Measurements from ENCODE around the gene SELP. TPM values are rescaled to one million over a fixed set of nuclear protein-coding genes. Genes with fewer than 3 reads are reported as not detected.
"Not testable (repeated sequence)": the region's sequence is repeated elsewhere in the genome, so short reads cannot be mapped to it uniquely, and the experiment has no call there.

SELP gene
- 7.0 TPM for total RNA-seq

- DNase-seq (ENCODE audit: low read depth in 2 of 3, low spot score in 2 of 3), result no peak
Observed at GRCh38 chr1:169630006-169630405, at the start of gene SELP. Gene SELP, minus strand, starts transcription at chr1:169630124. Its CDS starts 50 bp downstream, at chr1:169630074.

- DNase-seq (ENCODE audit: low read depth in 2 of 3, low spot score in 2 of 3), result no peak
Observed at GRCh38 chr1:169679692-169680091, 49.8 kb upstream of the SELP start.

DNA sequence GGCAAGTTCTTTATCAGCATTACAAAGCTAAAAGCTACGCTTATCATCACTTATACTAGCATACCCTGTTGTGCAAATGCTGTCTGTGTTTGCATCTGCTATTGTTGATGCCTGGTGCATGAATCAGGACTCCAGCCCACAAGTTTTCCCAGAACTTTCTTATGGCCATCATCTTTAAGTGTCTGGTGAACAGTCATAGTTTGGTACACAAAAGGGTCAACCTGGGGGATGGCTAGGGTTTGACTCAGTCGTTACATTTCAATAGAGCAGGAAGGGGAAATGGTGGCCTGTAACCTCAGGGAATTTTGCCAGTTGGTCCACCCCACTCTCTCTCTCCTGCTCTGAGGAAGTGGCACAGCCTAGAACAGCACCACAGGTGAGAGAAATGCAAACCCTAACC is 46.1 kb upstream of the SELP start:
- no peak for DNase-seq (ENCODE audit: low read depth in 2 of 3, low spot score in 2 of 3)

- DNase-seq (ENCODE audit: low read depth in 2 of 3, low spot score in 2 of 3), result no peak
Observed at GRCh38 chr1:169670836-169671235, 40.9 kb upstream of the SELP start.

DNA sequence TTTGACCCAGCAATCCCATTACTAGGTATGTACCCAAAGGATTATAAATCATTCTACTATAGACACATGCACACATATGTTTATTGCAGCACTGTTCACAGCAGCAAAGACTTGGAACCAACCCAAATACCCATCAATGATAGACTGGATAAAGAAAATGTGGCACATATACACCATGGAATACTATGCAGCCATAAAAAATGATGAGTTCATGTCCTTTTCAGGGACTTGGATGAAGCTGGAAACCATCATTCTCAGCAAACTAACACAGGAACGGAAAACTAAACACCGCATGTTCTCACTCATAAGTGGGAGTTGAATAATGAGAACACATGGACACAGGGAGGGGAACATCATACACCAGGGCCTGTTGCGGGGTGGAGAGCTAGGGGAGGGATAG is 40.3 kb upstream of the SELP start:
- DNase-seq (ENCODE audit: low read depth in 2 of 3, low spot score in 2 of 3), result not testable (repeated sequence)

GRCh38 chr1:169667699-169668596 is 38.0 kb upstream of the SELP start:
- DNase-seq (ENCODE audit: low read depth in 2 of 3, low spot score in 2 of 3), result peak in 1 of 3 donors; percentile 60

- peak in 1 of 3 donors; percentile 50 for DNase-seq (ENCODE audit: low read depth in 2 of 3, low spot score in 2 of 3)
Observed at GRCh38 chr1:169667227-169667639, 37.3 kb upstream of the SELP start.

- not testable (repeated sequence) for DNase-seq (ENCODE audit: low read depth in 2 of 3, low spot score in 2 of 3)
Observed at GRCh38 chr1:169662680-169663079, 32.8 kb upstream of the SELP start.

- DNase-seq (ENCODE audit: low read depth in 2 of 3, low spot score in 2 of 3), result not testable (repeated sequence)
Observed at GRCh38 chr1:169661066-169661465, 31.1 kb upstream of the SELP start.

DNA sequence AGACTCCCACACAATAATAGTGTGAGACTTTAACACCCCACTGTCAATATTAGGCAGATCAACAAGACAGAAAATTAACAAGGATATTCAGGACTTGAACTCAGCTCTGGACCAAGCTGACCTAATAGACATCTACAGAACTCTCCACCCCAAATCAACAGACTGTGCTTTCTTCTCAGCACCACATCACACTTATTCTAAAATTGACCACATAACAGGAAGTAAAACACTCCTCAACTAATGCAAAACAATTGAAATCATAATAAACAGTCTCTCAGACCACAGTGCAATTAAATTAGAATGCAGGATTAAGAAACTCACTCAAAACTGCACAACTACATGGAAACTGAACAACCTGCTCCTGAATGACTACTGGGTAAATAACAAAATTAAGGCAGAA is 28.9 kb upstream of the SELP start:
- DNase-seq (ENCODE audit: low read depth in 2 of 3, low spot score in 2 of 3), result not testable (repeated sequence)

DNA sequence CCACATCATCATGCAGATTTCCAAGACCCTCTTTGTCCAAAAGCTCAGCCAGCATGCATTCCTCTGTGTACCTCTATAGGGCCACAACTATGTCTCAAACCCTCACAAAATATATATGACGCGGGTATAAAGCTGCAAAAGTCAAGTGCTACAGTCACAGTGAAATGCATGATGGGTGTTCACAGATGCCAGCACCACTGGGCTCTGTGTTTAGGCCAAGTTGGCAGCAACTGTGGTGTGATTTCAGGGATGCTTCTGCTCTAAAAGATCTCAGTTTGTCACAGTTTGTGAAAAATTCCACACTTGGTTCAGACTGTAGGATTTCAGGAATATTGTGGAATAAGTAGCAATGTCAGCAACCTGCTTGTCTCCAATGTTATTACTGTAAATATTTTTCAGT is 23.9 kb upstream of the SELP start:
- DNase-seq (ENCODE audit: low read depth in 2 of 3, low spot score in 2 of 3), result no peak

- no peak for DNase-seq (ENCODE audit: low read depth in 2 of 3, low spot score in 2 of 3)
Observed at GRCh38 chr1:169651035-169651434, 21.1 kb upstream of the SELP start.

DNA sequence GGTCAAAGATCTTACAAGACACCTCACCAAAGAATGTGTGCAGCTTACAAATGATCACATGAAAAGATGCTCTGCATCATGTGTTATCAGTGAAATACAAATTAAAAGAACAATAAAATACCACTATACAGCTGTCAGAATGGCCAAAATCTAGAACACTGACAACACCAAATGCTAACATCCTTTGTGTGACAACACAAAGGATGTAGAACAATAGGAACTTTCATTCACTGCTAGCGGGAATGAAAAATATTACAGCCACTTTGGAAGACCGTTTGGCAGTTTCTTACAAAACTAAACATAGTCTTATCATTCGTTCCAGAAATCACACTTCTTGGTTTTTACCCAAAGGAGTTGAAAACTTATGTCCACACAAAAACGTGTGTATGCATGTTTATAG is 20.6 kb upstream of the SELP start:
- no peak for DNase-seq (ENCODE audit: low read depth in 2 of 3, low spot score in 2 of 3)

GRCh38 chr1:169648709-169649108 is 18.8 kb upstream of the SELP start:
- no peak for DNase-seq (ENCODE audit: low read depth in 2 of 3, low spot score in 2 of 3)

- no peak for DNase-seq (ENCODE audit: low read depth in 2 of 3, low spot score in 2 of 3)
Observed at GRCh38 chr1:169648187-169648586, 18.3 kb upstream of the SELP start.

- DNase-seq (ENCODE audit: low read depth in 2 of 3, low spot score in 2 of 3), result no peak
Observed at GRCh38 chr1:169647512-169647911, 17.6 kb upstream of the SELP start.

DNA sequence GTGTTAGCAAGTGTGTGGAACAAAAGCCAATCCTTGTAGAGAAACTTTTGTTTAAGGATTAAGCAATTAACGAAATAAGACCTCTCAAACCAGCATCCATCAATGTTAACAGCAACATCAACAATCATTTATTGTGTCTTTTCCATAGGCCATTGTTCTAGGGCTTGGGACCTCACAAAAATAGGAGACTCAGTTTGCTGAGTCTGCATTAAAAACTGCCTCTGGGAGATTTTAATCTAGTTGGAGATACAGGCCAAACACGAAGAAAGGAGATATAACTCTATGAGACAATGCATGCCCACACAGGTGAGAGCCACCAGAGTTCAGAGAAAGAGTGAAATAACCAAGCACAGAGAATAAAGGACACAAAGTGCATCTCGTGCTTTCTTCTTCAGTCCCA is 14.4 kb upstream of the SELP start:
- DNase-seq (ENCODE audit: low read depth in 2 of 3, low spot score in 2 of 3), result no peak

DNA sequence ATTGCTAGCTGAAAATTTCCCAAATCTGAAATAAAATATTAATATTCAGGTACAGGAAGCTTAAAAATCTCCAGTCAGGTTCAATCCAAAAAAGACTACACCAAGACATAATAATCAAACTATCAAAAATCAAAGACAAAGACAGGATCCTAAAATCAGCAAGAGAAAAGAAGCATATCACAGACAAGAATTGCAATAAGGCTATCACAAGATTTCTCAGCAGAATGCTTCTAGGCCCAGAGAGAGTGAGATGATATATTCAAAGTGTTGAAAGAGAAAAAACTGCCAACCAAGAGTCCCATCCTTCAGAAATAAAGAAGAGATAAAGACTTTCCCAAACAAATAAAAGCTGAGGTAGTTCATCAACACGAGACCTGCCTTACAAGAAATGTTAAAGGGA is 5.0 kb upstream of the SELP start:
- no peak for DNase-seq (ENCODE audit: low read depth in 2 of 3, low spot score in 2 of 3)

GRCh38 chr1:169634145-169634544 is 4.2 kb upstream of the SELP start:
- peak in 1 of 3 donors; percentile 20 for DNase-seq (ENCODE audit: low read depth in 2 of 3, low spot score in 2 of 3)

- DNase-seq (ENCODE audit: low read depth in 2 of 3, low spot score in 2 of 3), result no peak
Observed at GRCh38 chr1:169631249-169631648, 1.3 kb upstream of the SELP start.

- no peak for DNase-seq (ENCODE audit: low read depth in 2 of 3, low spot score in 2 of 3)
Observed at GRCh38 chr1:169624912-169625311, 5.0 kb downstream of the SELP start.

- DNase-seq (ENCODE audit: low read depth in 2 of 3, low spot score in 2 of 3), result no peak
Observed at GRCh38 chr1:169624122-169624521, 5.8 kb downstream of the SELP start.

Measured in hematopoietic multipotent progenitor cell (in vitro differentiated cells).